HG02588 (cell line): Measurements from ENCODE around the gene NT5M.

Experiments used
- ATAC-seq: cut with Tn5 transposase; IDR thresholded peaks from one replicate; pipeline ENCODE4 v1.9.1; 2021; ENCODE audit warnings: mild to moderate bottlenecking, moderate library complexity; ENCODE audit not compliant: unreplicated experiment

The NT5M gene

GRCh38 chr17:17388657-17389496 lies 85.7 kb downstream of the NT5M start:
- ATAC-seq, result no peak

- no peak for ATAC-seq
Measured at GRCh38 chr17:17391668-17392370, 88.6 kb downstream of the NT5M start.

- ATAC-seq, result no peak
Measured at GRCh38 chr17:17393976-17394375, 90.8 kb downstream of the NT5M start.

GRCh38 chr17:17394494-17394893 lies 91.3 kb downstream of the NT5M start:
- no peak for ATAC-seq

- no peak for ATAC-seq
Measured at GRCh38 chr17:17395246-17395802, 92.2 kb downstream of the NT5M start.

GRCh38 chr17:17395885-17396284 lies 92.7 kb downstream of the NT5M start:
- no peak for ATAC-seq
